Neuron (in vitro differentiated cells): Measurements from ENCODE around the gene TCL1B.
"Not testable (repeated sequence)": the region's sequence is repeated elsewhere in the genome, so short reads cannot be mapped to it uniquely, and the experiment has no call there.

Experiments used
- H2AFZ ChIP-seq: one replicate; pipeline ENCODE4 v1.6.1; 2013; ENCODE audit warnings: low read depth, mild to moderate bottlenecking, inconsistent platforms, low read length, moderate library complexity
- H3K27me3 ChIP-seq: one replicate; pipeline ENCODE4 v1.6.1; 2013; ENCODE audit warnings: low read length; ENCODE audit not compliant: insufficient read depth
- H3K36me3 ChIP-seq: one replicate; pipeline ENCODE4 v1.6.1; 2013; ENCODE audit warnings: low read length; ENCODE audit not compliant: insufficient read depth
- H3K4me1 ChIP-seq: one replicate; pipeline ENCODE4 v1.6.1; 2013; ENCODE audit warnings: low read length; ENCODE audit not compliant: insufficient read depth
- H3K4me3 ChIP-seq: 2 replicates; pipeline ENCODE4 v1.5.1; 2013; ENCODE audit warnings: mild to moderate bottlenecking, low read length, moderate library complexity
- H3K9me3 ChIP-seq: one replicate; pipeline ENCODE4 v1.6.1; 2013; ENCODE audit warnings: low read length

Gene TCL1B

GRCh38 chr14:95722525-95723190 is 36.4 kb downstream of the TCL1B start:
- H3K9me3 ChIP-seq = no peaks in the 10 kb centered on the region
- H3K4me1 ChIP-seq = no peaks in the 10 kb centered on the region
- H3K4me3 ChIP-seq = no peak overlapping the region
- no peaks in the 10 kb centered on the region for H3K36me3 ChIP-seq
- no peak overlapping the region for H2AFZ ChIP-seq
- H3K27me3 ChIP-seq = no peaks in the 10 kb centered on the region

GRCh38 chr14:95725685-95726336 is 39.6 kb downstream of the TCL1B start:
- Histone ChIP-seq H3K27me3 (no peaks in the 10 kb centered on the region), H3K4me3 (no peak overlapping the region), H3K9me3 (no peaks in the 10 kb centered on the region), H3K36me3 (no peaks in the 10 kb centered on the region), H3K4me1 (no peaks in the 10 kb centered on the region), H2AFZ (no peak overlapping the region)

DNA sequence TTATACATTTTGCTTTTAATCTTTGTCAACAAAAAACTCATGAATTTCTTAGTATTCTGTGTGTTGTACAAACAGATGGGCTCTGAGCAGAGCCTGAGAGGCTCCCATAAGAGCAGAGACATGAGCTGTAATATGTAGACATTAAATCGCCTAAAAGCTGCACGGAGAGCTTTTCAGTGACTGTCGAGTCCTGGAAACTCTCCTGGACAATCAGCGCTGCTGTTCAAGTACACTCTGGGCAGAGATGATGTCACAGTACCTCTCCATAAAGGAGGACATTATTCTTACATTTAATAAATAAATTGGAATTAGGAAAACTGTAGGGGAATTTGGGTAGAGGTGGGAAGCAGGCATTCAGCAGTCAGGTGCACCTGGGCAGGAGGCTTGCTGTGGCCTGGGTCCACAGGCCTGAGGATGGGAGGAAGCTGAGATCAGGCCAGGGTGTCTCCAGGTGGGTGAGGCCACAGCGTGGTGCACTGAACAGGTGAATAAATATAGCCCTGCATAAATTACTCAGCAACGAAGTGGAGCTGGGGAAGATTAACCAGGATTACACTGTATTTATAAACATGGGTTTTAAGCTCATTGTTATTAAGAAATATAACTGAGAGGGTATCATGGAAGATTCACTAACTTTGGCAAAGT is 41.0 kb downstream of the TCL1B start:
- H3K4me3 ChIP-seq = no peak overlapping the region
- no peak overlapping the region for H2AFZ ChIP-seq
- no peaks in the 10 kb centered on the region for H3K9me3 ChIP-seq
- no peaks in the 10 kb centered on the region for H3K4me1 ChIP-seq
- H3K27me3 ChIP-seq = no peaks in the 10 kb centered on the region
- no peaks in the 10 kb centered on the region for H3K36me3 ChIP-seq

- not testable (repeated sequence) for H3K4me1 ChIP-seq, H3K4me3 ChIP-seq, H3K27me3 ChIP-seq, H2AFZ ChIP-seq, H3K36me3 ChIP-seq, H3K9me3 ChIP-seq
Measured at GRCh38 chr14:95729402-95730028, 43.3 kb downstream of the TCL1B start.

- Histone ChIP-seq H3K4me1 (no peaks in the 10 kb centered on the region), H3K27me3 (no peaks in the 10 kb centered on the region), H3K36me3 (no peaks in the 10 kb centered on the region), H3K4me3 (no peak overlapping the region), H2AFZ (no peak overlapping the region), H3K9me3 (no peaks in the 10 kb centered on the region)
Measured at GRCh38 chr14:95730126-95730525, 43.9 kb downstream of the TCL1B start.

GRCh38 chr14:95733212-95733611 is 47.0 kb downstream of the TCL1B start:
- Histone ChIP-seq H3K9me3 (no peaks in the 10 kb centered on the region), H2AFZ (no peak overlapping the region), H3K36me3 (no peaks in the 10 kb centered on the region), H3K27me3 (no peaks in the 10 kb centered on the region), H3K4me1 (no peaks in the 10 kb centered on the region), H3K4me3 (no peak overlapping the region)

DNA sequence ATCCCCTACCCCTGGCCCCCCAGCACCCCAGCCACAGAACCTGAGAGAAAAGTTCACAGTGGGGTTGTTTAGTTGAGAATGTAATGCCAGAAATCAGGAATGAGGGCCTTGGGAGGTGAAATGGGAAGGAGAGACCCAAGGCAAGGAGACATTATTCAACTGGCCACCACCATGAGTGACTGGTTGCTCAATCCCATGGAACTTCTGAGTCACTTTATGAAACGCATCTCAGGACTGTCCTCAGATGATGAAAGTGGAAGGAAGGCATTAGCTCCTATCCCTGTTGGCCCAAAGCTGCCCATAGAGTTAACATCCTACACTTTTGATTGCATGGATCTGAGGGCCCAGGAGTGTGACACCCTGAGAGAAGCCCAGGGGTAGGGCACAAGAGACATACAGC is 53.1 kb downstream of the TCL1B start:
- no peaks in the 10 kb centered on the region for H3K36me3 ChIP-seq
- no peak overlapping the region for H2AFZ ChIP-seq
- no peaks in the 10 kb centered on the region for H3K4me1 ChIP-seq
- H3K27me3 ChIP-seq = no peaks in the 10 kb centered on the region
- no peaks in the 10 kb centered on the region for H3K9me3 ChIP-seq
- no peak overlapping the region for H3K4me3 ChIP-seq

GRCh38 chr14:95741038-95741490 is 54.8 kb downstream of the TCL1B start:
- H2AFZ ChIP-seq = no peak overlapping the region
- H3K4me3 ChIP-seq = no peak overlapping the region
- H3K27me3 ChIP-seq = no peaks in the 10 kb centered on the region
- no peaks in the 10 kb centered on the region for H3K4me1 ChIP-seq
- no peaks in the 10 kb centered on the region for H3K36me3 ChIP-seq
- H3K9me3 ChIP-seq = no peaks in the 10 kb centered on the region

DNA sequence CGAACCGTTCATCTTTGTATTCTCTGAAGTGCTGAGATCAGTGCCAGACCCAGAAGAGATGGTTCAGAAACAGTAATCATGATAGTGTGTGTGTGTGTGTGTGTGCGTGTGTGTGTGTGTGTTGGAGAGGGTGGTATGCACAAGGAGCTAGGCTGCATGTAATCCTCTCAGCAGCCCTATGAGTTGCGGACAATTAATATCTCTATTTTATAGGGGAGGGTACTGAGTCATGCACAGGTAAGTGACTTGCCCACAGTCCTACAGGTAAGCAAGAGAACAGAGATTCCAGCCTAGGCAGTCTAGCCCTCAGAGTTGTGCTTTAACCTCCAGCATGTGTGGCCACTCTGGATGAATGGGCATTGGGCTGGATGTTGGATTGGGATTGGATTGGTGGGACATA is 55.6 kb downstream of the TCL1B start:
- Histone ChIP-seq H3K9me3 (no peaks in the 10 kb centered on the region), H2AFZ (no peak overlapping the region), H3K4me3 (no peak overlapping the region), H3K4me1 (no peaks in the 10 kb centered on the region), H3K27me3 (no peaks in the 10 kb centered on the region), H3K36me3 (no peaks in the 10 kb centered on the region)
